Bronchial epithelial cell (primary cell): ENCODE measurements around the gene TAF4. TPM values are rescaled to one million over a fixed set of nuclear protein-coding genes. Genes with fewer than 3 reads are reported as not detected.

ENCODE experiments used
- DNase-seq: peaks from one replicate; pipeline ENCODE4 v3.0.0-alpha.2; 2010; ENCODE audit warnings: low read depth
- FAIRE-seq: peaks from 2 replicates; lab custom pipeline; 2011; peaks lifted over from hg19 to GRCh38; lab: Jason Lieb, UNC
- H3K27me3 ChIP-seq: 2 replicates; pipeline ENCODE4 v1.5.1; 2011; ENCODE audit warnings: low read length; ENCODE audit not compliant: control insufficient read depth, insufficient read depth
- H3K36me3 ChIP-seq: 2 replicates; pipeline ENCODE4 v1.5.1; 2011; ENCODE audit warnings: low read length; ENCODE audit not compliant: control insufficient read depth, insufficient read depth
- H3K4me3 ChIP-seq: 2 replicates; pipeline ENCODE4 v1.5.1; 2011; ENCODE audit warnings: mild to moderate bottlenecking, low read depth, low read length, control low read depth
- CTCF ChIP-seq: IDR thresholded peaks from 2 replicates; pipeline ENCODE4 v1.5.1; 2011; ENCODE audit warnings: mild to moderate bottlenecking, moderate library complexity, low read length, control low read depth, inconsistent platforms; ENCODE audit not compliant: insufficient read depth, severe bottlenecking
- total RNA-seq: library from RNA; depleted of rRNA; stranded (reverse); fragments of >200 nt; gene quantifications from 2 replicates; pipeline ENCODE4 v1.2.1, GENCODE V29; 2014

The TAF4 gene
- total RNA-seq, 1 donor from 2014 or later, result 3.2 TPM

- H3K27me3 ChIP-seq, result no peaks in the 10 kb centered on the region
- FAIRE-seq, result no peak
Measured at GRCh38 chr20:62045118-62045517, 20.6 kb downstream of the TAF4 start.

GRCh38 chr20:62044631-62045030 lies 21.1 kb downstream of the TAF4 start:
- Histone ChIP-seq H3K27me3 (no peaks in the 10 kb centered on the region), H3K4me3 (no peak overlapping the region), H3K36me3 (no peaks in the 10 kb centered on the region)
- no peak for DNase-seq
- TF ChIP-seq CTCF, result no peak
- no peak for FAIRE-seq

More at GRCh38 chr20:62045118-62045517, 20.6 kb downstream of the TAF4 start:
- TF ChIP-seq CTCF, result no peak
- Histone ChIP-seq H3K4me3 (no peak overlapping the region), H3K36me3 (no peaks in the 10 kb centered on the region)
- no peak for DNase-seq

GRCh38 chr20:62043131-62043914 lies 22.4 kb downstream of the TAF4 start:
- DNase-seq (no peak), FAIRE-seq (no peak)

GRCh38 chr20:62042025-62042820 lies 23.5 kb downstream of the TAF4 start:
- H3K36me3 ChIP-seq, result no peaks in the 10 kb centered on the region
- no peak for TF ChIP-seq CTCF
- DNase-seq, result no peak

More at GRCh38 chr20:62043131-62043914, 22.4 kb downstream of the TAF4 start:
- Histone ChIP-seq H3K27me3 (no peaks in the 10 kb centered on the region), H3K36me3 (no peaks in the 10 kb centered on the region), H3K4me3 (no peak overlapping the region)
- no peak for TF ChIP-seq CTCF

GRCh38 chr20:62040933-62041332 lies 24.7 kb downstream of the TAF4 start:
- H3K36me3 ChIP-seq, result no peaks in the 10 kb centered on the region
- H3K27me3 ChIP-seq, result no peaks in the 10 kb centered on the region
- no peak for DNase-seq
- TF ChIP-seq CTCF, result no peak
- FAIRE-seq, result no peak
- no peak overlapping the region for H3K4me3 ChIP-seq

More at GRCh38 chr20:62042025-62042820, 23.5 kb downstream of the TAF4 start:
- FAIRE-seq, result no peak
- Histone ChIP-seq H3K4me3 (no peak overlapping the region), H3K27me3 (no peaks in the 10 kb centered on the region)
